IPS DF 19.7 (cell line): ENCODE results near the gene C16orf95.
"Not testable (repeated sequence)": the region's sequence is repeated elsewhere in the genome, so short reads cannot be mapped to it uniquely, and the experiment has no call there.

Experiments
- DNase-seq: peaks from one replicate; pipeline ENCODE4 v3.0.0-alpha.2; 2013; ENCODE audit warnings: low read depth, low spot score

C16orf95 gene

DNA sequence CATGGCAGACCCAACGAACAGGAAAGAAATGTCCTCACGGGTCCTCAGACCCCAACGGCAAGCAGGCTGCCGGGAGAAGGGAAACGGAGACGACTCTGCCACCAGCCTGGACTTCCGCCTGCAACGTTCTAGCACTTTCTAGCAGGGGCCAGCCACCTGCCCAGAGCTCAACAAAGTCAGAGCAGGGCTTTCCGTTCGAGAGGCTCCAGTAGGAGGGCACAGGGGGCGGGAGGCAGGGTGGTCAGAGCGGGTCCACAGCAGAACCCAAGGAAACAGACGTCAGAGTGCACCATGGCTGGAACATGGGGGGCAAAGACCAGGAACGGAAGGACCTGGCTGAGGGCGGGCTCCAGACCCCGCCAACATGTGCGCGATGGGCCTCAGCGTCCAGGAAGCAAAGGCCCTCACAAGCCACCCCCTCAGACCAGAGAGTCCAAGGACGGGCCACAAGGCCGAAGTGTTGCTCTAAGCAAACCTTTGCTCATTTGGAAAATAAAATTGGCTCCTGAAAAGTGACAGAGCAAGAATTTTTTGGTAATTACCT is 29.4 kb upstream of the C16orf95 start:
- DNase-seq: no peak

DNA sequence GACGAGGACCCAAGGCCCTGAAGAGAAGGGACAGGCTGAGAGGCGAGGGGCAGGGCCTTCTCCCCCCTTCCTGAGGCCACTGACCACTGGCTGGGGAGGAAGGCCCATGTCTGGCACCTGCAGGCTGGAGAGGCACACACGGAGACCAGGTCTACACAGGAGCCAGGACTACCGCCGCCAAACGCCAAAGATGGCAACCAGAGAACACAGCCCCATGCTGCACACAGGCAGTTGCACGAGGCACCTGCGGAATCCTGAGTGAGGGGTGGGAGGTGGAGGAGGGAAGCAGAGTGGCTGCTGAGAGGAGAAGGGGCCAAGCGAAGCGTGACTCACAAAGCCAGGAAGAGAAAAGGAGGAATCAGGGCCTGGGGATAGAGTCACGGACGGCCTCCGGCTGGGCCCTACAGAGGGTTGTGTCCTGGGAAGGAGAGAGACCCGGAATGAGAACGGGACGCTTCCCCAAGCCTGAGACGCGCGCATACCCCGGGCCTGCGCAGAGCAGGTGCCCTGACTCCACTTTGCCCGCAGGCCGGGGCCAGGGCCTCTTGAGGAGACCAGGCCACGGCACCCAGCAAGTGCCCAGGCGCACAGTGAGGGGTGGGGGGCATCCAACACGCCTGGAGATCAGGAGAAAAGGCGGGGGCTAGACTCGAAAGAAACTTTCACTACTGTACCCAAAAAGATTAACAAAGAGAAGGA is 28.7 kb upstream of the C16orf95 start:
- no peak for DNase-seq

DNA sequence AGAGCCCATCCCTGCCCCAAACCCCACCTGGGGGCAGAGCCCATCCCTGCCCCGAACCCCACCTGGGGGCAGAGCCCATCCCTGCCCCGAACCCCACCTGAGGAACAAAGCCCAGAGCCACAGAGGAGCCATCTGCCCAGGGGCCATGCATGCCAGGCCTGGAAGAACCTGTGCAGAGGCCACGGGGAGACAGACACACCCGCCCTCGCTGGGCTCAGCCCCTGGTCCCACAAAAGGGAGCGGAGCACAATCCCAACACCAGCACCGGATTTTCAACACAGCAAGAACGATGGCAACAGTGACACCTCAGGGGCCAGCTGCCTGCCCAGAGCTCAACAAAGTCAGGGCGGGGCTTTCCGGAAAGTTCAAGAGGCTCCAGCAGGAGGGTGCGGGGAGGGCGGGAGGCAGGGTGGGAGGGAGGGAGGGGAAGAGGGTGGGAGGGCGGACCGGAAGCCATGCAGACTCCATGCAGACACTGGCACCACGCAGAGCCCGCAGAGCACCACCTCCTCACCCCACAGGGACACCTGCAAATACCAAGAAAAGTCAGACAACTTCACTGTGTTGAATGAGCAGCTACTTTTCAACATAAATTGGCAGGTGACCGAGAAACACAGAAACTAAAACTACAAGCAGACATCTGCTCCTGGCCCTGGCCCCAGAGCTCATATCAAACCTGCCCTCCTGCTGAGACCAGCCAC is 27.9 kb upstream of the C16orf95 start:
- DNase-seq: no peak

DNA sequence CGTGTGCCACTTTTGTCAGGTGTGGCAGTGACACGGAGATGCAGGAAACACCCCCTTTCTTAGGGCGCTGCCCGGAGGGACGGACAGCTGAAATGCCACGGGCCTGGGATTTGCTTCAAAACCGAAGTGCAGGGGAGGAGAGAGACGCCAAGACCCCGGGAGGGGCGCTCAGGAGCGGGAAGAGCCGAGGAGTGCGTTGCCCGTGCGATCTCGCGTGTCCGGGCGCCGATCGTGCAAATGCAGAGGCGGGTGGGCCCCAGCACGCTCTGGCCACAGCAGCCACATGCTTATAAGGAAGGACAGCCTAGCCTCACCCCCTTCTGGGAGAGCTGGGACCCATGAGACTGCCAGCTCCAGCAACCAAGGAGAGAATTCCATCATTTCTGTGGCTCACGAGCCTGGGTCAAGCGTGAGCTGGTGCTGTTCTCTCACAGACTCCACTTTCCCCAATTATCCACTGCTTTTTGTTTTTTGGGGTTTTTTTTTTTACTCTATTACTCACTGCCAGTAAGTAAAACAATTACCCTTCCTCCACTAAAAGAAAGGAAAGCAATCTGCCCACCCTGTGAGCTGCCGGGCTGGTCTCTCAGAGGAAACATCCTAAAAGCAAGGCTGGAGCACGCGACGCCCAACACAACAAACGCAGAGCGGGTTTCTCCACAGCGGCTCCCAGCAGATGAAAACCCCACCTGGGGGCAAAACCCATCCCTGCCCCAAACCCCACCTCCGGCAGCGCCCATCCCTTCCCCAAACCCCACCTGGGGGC is 27.2 kb upstream of the C16orf95 start:
- DNase-seq: no peak

DNA sequence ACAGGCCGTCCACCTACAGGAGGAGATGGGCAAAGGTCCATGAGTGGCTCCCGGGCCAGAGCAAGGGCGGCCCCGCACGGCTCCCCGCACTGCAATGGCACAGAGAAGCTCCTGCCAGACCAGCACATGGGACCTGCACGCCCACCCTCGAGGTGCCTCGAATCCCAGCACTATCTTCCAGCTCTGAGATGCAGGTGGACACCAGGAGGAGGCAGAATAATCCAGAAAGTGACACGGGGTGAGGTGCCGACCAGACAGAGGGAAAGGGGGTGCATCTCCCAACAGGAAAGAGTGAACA is 26.5 kb upstream of the C16orf95 start:
- no peak for DNase-seq

DNA sequence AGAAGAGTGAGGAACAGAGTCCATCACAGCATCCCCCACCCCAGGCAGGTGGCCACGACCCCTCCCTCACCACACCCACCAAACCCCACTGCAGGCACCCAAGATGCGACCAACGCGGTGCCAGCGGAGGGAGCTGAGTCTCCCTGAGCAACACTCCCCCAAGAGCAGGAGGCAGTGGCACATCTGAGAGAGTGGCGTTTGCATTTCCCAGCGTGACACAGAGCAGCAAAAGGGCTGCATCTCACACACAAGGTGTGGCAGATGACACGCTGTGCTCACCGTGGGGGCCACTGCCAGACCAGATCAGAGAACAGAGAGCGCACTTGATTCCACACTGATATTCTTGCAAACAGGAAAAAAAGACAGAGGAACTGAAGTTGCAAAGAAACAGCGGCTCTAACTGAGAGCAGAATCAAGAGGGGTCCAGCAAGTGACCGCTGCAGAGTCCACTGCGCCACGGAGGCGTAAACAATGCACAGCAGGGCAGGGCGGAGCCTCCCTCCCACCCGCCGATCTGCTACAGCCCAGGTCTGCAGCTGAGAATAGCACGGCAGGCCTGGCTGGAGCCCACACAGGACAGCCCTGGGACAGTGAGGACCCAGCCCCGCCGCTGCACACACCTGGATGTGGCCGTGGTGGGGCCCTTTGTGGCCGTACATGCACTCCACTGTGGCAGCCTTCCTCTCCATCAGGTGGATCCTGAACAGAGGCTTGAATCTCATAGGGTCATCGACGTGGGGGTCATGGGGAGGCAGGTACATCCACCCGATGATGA is 26.0 kb upstream of the C16orf95 start:
- no peak for DNase-seq

DNA sequence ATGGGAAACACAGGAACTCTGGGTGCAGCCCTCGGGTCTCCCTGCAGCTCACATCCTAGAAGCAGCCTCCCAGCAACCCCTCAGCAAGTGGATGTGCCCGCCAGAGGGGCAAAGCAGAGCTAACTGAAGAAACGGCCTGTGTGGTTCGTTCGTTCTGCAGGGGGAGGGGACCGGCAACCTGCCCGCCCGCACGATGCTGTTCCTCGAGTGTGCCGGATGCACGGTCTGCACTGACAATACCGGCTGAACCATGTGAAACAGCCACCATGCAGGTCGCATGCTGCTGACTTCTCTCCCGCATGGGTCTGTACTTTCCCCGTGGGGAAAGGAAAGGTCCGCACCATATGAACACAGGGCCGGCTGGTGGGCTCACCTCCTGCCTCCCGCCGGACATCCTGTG is 25.3 kb upstream of the C16orf95 start:
- no peak for DNase-seq

DNA sequence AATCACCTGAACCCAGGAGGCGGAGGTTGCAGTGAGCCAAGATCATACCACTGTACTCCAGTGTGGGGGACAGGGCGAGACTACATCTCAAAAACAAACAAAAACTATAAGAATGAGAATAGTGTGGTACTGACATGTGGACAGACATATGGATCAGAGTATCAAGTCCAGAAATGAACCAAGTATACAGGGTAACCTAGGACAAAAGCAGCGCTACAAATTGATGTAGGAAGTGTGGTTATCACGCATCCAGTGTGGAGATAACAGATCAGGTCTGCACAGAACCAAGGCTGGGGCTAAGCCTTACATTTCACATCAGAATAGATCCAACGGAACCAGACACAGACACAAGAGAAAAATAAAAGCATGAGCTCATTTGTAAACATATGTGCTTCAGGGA is 23.0 kb upstream of the C16orf95 start:
- no peak for DNase-seq

DNA sequence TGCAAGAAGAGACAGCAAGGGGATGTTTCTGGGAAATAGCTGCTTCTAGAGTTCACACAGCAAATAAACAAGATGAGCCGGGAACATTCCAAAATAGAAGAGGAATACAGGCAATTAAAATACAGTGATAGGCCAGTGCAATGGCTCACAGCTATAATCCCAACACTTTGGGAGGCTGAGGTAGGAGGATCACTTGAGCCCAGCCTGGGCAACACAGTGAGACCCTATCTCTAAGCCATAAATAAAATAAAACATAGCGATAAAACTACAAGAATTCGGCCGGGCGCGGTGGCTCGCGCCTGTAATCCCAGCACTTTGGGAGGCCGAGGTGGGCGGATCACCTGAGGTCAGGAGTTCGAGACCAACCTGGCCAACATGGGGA is 22.5 kb upstream of the C16orf95 start:
- not testable (repeated sequence) for DNase-seq

DNA sequence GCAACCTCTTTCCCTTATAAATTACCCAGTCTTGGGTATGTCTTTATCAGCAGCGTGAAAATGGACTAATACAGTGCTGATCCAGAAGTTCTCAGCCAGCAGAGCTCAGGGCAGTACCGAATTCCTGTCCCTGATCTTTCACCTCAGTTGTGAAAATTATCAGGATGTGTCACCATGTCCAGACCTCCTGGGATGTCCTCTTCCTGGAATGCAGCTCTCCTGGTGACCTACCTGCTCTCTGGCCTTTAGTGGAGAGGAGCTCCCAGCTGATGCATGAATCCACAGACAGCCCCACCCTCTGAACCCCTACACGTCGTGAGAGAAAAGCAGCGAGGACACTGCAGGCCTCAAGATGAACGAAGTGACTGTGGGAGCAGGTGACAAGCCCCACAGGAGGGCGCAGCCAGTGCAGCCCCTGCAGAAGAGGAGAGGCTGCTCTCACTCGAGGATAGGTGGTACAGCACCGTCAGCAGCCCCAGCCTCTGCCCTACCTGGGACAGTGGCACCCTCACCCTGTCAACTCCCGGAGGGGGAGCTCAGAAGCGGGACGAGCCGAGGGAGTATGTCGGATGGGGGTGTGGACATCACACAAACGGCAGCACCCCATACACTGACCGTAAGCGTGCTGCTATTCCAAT is 22.0 kb upstream of the C16orf95 start:
- no peak for DNase-seq

DNA sequence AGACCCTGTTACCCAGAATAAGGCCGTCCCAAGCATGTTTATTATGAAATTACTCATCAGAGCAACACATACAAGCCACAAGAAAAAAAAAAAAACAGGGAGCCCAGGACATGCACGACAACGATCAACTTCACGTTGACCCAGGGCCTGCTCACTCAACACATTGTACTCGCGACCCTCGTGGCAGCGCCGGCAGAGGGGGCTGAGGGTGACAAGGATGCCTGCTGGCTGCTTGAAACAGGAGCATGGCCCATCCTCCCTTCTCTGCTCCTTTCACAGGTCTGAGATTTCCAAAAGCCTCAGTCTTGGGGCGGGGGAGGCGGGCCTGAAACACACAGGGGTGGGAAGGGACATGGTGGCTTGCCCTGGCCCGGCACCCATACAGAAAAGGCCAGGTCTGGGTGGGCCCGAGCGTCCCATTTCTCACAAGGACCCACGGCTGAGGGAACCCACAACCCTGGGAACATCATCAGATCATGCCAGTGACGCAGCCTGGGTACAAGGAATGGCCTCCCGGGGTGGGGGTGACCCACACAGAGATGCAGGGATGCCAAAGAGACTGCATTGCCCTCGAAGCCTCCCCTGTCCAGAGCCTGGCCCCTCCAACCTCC is 21.1 kb upstream of the C16orf95 start:
- no peak for DNase-seq

DNA sequence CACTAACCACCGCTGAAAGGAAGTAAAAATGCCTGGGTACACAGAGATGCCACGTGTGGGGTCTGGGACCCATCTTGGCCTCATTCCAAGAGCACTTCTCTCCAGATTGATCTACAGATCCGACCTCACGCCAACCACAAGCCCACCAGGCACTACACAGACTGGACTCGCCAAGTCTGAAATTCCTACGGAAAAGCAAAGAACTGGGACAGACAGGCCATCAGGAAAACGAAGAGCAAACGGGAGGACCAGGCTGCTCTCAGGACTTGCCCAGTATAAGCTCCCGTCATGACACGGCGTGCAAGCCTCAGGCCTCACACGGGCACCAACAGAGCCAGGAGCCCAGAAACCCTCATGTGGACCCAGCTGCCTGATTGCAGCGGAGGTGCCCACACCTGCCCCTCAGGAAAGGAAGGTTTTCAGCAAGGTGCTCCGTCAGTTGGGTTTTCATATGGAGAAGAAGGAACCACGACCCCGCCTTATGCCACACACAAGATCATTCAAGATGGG is 20.1 kb upstream of the C16orf95 start:
- DNase-seq: no peak

DNA sequence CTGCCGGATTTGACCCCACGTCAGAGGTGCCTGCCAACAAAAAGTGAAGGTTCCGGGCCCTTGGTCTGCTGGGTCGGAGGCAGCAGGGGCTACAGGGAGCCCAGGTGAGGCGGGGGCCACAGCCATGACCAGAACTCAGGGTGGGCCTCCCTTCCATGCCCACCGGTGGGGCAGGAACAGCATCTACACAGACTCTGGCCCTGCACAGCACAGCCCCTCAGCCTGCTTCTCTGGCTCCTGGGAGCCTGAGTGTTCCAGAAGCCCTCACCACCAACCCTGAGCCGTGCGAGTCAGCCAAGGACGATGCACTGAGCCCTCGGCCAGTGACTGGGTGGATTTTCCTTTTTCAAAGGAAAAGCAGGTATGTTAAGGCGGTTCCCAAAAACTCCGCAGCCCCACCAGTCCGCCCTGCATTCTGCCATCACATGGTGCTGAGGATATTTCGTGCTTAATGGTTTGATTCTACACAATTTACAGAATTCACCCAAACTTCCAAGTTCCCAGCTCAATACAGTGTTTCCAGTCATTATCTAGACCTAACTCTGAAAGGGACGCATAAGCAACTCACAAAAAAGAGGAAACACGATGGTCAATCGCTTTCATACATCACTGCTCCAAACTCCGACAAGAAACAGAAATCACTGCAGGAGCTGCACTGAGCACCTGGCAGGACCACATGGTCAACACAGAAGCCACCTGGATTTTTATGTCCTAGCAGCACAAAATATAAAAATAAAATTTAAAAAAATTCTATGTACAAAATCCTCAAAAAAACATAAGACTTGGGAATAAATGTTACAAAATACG is 19.4 kb upstream of the C16orf95 start:
- DNase-seq: no peak

DNA sequence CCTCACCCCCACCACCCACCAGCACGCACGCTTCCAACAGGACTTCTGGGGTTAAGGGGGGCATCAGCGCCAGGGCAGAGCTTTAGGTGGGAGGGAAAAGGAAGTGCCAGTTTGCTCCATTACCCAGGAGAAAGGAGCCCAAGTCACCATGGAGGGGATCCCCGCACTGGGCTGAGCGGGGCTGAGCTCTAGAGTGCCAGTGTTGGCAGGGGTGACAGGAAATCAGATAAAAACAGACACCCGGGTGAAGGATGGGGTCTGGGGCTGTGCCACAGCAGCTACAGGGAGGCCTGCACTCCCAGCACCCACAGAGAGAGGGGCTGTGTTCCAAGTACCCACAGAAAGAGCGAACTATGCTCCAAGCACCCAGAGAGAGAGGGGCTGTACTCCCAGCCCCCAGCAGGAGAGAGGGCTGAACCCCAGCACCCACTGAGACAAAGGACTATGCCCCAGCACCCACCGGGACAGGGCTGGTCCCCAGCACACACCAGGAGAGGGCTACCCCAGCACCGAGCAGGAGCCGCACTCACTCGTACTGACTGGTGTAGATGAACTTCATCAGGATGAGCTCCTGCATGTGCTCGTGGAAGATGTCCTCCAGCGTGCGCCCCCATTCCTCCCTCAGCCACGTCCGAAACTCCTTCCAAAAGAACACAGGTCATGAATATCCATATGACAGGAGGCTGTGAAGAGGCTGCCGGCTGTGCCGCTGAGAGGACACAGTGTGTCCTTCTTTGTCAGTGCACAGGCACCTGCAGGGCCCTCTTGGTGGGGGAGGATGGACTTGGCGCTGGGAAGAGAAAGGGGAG is 18.6 kb upstream of the C16orf95 start:
- no peak for DNase-seq

DNA sequence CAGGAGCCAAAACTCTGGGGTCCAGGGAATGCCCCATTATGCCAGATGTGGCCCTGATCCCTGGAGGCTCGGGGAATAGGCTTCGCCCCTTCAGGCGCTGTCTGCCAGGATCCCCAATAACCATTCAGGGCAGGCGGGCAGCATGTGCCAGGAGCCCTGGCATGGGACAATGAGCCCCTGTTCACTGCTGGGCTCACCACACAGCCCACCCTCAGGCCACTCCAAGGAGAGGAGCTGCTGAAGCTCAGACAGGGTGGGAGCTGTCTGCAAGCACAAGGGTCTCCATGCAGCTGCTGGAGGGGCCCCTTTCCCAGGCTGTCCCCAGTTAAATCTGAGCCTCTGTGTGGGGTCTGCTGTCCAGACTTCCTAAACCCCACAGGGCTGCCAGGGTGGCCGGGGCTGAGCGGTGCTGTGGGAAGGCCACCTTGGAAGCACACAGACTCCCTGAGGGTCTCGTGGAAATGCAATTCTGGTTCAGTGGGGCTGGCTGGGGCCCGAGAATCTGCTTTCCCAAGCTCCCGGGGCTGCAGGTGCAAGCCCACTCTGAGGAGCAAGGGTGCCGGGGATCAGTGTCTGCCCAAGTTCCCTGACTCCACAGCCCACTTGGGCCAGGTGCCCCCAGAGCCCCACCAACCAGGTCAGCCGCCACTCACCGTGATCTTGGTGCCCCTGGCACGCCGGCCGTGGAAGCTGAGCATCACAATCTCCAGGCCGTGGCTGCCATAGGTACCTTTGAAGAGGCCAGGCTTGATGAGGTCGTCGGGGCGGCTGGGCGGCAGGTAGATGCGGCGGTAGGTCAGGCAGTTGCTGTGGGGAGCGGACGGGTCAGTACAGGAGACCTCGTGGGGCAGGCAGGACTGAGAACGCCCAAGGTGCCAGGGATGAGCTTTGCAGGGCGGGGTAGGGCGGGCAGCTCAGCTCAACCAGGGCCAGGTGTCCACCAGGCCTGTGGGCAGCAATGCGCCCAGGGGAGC is 17.7 kb upstream of the C16orf95 start:
- DNase-seq: no peak

DNA sequence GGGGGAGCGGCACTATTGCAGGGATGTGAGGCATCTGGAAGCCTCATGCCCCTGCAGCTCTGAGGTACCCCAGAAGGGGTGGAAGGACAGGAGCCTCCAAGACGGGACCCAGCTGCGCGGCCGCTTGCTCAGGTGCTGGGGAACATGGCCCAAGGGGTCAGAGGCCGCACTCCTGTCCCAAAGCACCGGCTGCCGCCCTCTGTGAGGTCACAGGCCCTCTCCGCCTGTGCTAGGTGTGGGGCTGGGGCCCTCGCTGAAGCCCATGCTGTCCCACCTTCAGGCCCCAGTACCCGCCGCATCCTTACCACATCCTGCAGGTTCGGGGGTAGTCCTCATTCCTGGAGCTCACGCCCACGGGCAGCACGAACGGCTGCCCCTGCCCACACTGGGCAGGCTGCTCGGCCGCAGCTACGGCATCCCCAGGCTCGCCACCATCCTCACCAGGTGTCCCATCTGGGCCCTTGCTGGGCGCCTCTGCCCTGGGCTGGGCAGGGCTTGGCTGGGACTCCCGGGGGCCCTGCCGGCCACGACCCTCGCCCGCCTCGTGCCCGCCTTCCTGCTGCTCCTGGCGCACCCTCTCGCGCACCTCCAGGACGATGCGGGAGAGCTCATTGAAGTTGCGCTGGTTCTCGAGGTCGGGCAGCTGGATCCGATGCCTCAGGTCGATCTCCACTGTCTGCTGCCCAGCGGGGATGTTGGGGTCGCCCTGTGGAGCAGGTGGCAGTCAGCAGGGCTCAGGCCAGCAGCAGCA is 16.6 kb upstream of the C16orf95 start:
- no peak for DNase-seq

DNA sequence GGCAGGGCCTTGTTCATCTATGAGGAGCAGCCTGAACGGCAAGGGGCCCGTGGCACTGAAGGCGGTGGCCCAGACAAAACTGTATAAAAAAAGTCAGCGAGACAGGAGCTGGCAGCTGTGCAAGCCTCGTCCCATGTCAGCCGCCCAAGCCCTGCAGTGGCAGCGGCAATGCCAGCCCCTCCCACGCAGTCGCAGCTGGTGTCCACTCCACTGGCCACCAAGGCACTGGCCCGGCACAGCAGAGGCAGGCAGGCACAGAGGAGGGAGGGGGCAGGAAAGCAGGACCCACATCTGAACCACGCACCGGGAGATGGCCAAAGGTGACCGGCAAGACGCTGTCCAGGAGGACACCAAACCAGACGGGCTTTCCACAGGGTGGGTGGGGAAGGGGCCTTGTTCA is 15.9 kb upstream of the C16orf95 start:
- DNase-seq: no peak
